ENCODE measurements around the gene WIF1.

DNA sequence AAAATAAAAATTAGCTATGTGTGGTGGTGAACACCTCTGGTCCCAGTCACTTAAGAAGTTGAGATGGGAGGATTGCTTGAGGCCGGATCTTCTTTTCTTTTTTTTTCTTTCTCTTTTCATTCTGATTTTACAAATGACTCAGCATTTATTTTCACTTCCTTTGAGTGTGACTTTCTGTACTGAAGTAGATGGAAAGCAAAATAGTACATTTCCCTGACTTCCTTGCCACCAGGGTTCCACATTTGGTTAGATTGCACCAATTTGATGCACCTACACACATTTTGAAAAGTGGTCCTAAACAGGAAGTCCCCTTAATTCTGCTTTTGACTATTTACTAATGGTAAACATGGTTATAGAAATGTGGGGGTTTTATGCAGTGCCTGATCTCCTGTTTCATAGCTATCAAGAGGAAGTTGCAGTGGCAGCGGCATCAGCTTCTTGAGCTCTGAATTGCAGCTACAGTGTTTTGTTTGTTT lies 35.3 kb upstream of the WIF1 start:
- no peak for TF ChIP-seq CTCF (IDR thresholded peaks at IDR 0.05)
- no peak for TF ChIP-seq POLR2A (IDR thresholded peaks at IDR 0.05)

Data from esophagus squamous epithelium (tissue), 4 donors.